Superior temporal gyrus (tissue), 1 donor: ENCODE measurements around the gene NRAS.

Source experiments
- DNase-seq: peaks from one replicate; pipeline ENCODE4 v3.0.0-alpha.2; 2016; ENCODE audit errors: extremely low spot score

Gene NRAS

DNA sequence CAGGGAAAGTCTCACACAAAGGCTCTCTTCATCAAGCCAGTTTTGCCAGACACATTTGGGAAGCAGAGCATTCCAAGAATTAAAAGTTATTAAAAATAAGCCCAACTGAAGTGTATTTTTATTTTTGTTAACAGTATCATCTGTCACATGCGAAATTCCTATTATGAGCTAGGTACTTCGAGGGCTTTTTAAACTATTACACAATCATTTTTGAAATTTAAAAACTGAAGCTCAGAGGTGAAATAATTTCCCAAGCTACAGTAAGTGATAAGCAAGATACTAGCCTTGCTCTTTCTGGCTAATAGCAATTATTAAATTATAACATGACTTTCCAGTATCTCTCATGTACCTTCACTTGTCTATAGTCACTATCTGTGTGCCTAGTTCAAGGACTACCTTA, 12.0 kb upstream of the NRAS start:
- no peak for DNase-seq

DNA sequence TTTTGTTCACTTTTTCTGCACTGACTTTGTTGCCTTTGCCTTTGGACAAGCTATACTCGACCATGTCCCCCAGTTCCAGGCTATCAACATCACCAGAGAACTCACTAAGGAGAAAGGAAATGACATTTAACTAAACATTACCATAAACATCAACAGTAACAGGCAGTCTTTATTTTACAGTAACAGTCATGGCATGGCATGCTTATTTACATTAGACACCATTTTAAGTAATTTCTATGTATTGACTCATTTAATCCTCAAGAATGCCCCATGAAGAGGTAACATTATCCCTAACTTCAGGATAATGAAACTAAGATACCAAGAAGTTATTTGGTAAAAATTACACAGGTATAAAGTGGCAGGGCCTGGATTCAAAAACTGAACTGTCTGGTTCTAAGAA, 8.7 kb upstream of the NRAS start:
- no peak for DNase-seq

DNA sequence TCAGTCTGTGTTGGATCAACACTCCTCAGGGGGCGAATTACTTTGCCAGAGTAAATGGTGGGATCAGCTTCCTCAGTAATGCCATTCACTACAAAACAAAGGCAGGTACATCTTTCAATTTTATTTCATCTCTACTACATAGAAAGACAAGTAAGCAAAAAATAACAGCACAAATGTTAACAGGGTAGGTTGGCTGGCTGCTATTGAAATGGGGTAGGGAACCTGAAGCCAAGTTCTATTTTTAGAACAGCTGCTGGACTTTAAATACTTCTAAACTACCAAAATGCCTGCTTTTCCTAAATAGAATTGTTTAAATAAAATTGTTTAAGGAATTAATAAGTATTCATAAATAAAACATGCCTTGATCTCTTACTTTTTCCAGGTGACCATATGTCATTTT, 7.3 kb upstream of the NRAS start:
- DNase-seq: no peak

DNA sequence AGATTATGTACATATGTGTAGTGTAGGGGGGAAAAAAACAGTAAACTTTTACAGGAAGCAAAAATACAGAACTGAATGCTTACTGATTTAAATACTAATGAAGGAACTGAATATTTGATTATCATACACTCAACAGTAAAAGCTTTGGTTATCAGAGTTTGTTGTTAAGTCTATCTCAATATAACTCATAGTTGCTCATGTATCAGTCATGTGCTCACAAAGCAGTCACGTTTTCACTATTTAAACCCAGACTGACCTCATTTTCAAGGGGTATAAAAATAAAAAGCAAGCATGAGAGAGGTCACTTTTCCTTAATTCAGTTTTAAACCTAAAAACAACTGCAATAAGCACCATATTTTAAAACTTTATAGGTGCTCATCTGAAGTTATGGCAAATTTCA, 6.9 kb upstream of the NRAS start:
- DNase-seq: no peak

DNA sequence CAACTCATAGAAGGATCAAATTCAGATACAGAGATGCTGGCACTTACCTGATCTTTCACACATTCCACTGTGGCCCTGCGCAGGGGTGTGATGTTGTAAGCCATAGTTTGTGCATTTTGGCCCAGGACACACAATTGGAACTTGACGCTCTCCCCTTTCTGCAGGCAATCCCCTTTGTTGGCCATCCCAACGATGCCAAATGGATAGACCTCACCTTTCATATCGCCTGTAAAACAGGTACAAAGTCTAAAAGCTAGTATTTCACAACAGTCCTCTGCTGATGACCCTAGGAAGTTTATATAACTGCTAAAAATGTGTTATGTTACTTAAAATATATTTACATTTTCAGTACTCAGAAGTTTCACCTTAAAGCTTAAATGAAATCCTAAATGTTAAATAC, 3.9 kb upstream of the NRAS start:
- DNase-seq: no peak

DNA sequence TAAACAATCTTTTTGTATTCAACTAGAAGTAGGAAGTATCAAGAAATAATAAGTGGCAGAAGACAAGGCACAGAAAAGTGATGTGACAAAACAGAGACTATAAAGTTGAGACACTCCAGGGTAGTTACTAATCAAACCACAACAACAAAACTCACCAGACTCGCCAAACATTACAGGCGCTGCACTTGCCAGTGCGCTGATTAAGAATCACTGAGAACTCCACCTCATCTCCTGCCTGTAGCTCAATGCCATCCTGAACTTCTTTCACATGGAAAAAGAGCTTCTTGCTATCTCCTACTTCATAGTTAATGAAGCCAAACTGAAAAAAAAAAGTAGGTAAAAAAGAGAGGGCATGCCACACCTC, 2.8 kb upstream of the NRAS start:
- DNase-seq: no peak

DNA sequence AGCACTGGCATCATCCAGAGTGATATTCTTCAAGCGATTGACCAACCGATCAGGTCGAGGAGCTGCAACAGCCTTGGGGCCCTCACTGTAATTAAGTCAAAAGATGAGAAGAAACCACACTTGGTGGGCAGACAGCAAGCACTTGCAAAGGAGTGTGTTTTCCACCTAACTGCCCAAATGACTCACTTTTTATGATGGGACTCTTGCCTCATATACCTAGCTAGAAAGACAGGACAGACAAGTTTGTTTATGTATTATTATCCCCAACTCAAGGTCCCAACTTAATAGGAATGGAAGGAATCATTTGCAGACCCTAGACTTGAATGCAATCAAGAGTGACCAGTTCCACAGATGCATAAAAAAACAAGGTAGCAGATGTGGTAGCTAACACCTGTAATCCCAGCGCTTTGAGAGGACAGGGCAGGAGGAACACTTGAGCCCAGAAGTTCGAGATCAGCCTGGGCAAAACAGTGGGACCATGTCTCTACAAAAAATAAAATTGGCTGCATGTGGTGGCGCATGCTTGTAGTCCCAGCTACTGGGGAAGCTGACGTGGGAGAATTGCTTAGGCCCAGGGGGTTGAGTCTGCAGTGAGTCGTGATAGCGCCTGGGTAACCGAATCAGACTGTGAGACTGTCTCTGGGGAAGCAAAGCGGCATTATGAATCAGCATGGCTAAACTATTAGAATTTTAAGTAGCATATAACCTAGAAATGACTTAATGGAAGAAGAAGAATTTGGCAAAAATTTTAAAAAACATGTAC, 2.3 kb upstream of the NRAS start:
- DNase-seq: no peak

DNA sequence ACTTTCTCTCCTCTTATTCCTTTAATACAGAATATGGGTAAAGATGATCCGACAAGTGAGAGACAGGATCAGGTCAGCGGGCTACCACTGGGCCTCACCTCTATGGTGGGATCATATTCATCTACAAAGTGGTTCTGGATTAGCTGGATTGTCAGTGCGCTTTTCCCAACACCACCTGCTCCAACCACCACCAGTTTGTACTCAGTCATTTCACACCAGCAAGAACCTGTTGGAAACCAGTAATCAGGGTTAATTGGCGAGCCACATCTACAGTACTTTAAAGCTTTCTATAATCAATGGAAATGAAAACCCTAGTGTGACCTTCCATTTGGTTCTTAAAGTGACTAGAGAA, 643 bp downstream of the NRAS start:
- no peak for DNase-seq

DNA sequence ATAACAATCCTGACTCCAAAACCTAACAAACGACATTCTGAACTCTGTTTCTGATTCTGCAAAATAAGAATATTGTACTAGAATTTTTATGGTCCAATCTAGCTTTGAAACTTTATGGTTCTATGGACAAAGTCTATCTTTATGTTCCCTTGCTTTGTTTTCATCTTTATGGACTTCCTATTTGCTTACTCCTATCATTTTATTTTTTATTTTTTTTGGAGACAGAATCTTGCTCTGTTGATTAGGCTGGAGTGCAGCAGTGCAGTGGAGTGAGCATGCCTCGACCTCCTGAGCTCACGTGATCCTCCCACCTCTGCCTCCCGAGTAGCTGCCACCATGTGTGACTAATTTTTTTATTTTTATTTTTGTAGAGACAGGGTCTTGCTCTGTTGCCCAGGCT, 3.6 kb downstream of the NRAS start:
- no peak for DNase-seq

DNA sequence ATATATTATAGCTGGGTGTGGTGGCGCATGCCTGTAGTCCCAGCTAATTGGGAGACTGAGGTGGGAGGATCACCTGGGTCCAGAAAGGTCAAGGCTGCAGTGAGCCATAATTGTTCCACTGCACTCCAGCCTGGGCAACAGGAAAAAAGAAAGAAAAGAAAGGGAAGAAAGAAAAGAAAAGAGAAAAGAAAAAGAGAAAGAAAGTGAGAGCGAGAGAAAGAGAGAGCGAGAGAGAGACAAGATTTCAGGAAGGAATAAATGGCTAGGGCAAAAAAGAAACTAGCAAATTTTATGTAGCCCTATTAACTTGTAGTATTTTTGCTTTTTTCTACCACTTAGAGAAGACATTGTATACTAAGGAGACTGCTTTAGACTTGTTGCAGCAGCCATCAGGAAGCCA, 6.2 kb downstream of the NRAS start:
- DNase-seq: no peak

DNA sequence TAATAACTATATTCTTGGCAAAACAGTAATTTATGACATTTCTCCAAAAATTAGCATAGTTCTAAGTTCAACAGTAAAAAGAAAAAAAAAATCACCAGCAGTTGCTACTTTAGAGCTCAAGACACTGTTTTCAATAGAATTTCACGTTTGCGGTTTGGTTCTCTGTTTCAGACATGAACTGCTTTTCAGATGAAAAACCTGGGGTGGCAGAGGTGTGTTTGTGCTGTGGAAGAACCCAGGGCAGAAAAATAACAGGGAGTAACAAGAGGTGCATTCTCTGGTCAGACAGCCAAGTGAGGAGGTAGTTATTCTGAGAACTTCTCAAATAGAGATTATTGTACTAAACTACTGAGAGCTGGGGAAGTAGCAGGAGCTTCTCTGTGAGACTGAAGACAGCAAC, 9.0 kb downstream of the NRAS start:
- no peak for DNase-seq

DNA sequence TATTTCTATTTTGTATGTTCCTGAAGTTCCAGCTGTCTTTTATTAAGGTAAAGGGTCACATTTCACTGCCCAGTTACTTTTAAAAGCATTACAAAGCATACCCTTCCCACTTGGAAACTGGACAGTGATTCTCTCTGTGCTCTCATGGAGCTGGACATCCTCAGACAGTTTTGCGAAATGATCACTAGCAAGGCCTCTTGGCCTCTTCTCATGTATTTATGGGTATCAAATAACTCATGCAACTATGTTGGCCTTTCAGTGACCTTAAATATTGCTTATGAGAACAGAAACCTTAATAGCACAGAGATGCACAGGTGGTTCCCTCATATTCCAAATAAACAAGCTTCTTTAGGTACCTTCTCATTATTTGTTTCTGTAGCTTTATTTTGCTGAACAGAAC, 13.3 kb downstream of the NRAS start:
- no peak for DNase-seq

DNA sequence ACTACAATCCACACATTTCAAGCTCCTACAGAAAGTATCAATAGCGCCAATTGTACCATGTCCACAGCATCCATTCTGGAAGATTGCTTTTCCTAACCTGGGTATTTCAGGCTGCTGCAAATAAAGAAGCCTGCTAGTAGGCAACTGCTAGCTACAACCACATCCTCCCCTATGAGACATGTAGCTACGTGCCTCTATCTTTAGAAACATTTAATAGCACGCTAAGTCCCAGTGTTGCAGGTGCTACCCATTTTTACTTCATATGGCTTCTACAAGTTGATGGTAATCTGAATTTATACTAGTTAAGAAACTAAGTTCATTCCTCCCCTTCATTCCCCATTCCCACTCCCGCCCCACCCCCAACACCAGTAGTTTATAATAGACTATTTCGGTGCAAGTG, 13.8 kb downstream of the NRAS start:
- DNase-seq: no peak

DNA sequence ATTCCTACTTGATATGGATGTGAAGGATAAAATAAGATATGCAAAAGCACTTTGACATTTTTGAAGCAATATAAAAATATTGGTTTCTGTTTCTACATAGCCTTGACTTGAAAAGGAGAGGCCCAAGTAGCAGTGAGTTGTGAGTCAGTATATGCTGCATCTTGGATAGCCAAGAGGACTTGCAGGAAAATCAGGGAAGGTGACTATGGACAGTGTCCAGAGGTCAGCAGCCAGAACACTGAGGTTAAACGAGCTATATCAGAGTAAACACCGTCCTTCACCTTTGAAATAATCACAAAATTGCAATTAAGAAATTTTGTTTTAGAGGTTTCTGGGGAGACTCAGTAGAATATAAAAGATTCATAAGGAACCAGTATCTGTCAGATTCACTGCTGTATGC, 14.6 kb downstream of the NRAS start:
- no peak for DNase-seq

DNA sequence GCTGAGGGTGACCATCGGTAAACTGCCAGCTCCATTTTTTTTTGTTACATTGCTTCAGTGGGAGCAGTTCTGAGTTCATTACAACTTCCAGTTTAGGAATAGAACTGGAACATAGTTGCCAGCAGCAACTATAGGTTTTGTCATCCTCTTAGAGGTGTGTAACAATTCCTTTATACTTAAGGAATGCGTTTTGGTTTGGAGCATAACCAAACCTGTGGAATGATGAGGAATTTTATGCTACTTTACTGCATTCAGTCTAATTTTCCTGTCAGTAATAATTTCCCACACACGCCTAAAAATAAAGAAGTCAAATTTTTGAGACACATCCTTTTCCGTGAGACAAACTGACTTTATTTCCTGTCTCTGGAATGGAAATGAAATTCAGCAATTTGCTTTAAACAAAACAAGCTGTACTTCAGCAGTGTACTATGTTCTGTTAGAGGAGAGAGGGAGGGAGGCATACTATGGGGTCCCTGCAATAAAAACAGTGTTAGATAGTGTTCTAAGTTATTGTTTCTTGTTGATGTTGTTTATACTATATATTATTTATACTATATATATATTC, 16.5 kb downstream of the NRAS start:
- no peak for DNase-seq

DNA sequence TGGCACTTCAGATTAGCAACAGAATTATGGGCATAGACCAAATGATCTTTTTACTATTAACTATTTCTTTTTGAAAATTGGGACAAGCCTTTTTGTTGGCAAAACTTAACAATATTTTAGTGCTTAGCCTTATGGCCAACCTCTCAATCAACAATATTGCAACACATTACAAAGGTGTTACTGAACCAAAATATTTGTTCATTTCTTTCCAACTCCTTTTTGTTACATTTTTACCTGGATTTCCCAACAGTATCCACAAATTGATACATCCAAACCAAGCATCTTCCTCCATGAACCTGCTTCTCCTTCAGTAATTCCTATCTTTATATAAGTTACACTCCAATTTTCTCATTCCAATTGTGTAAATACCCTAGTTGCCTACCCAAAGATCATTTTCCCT, 19.8 kb downstream of the NRAS start:
- DNase-seq: no peak

DNA sequence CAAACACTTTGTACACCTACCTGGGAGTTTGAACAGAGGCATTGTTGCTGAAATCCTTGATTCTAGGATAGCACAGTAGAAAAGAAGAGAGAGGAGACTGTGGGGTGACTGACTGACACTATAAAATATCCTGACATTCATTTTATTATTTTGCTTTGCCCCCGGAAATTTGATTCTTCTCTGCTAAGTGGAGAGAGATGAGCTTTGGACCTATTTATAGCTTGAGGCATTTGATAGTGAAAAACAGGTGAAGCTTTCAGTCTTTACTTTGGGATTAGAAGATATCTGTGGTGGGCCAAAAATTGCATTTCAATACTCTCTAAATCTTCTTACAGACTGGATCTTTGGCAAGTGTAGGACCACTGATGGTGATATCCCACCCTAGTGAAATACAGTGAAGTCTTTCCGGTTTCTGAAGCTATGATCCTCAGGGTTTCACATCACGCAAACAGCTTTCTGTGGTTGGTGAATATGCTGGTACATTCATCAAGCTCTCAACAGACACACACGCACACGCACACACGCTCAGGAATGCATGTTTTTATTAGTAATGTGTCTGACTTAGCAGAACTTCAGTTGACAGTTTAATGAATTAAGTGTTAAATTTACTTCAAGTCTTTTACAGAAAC, 21.0 kb downstream of the NRAS start, which contains the start of gene AMPD1:
AMPD1 (minus strand) TSS at position 117 of the 629 bp plus-strand sequence; CDS start at position 42, 75 bp downstream.
- no peak for DNase-seq

DNA sequence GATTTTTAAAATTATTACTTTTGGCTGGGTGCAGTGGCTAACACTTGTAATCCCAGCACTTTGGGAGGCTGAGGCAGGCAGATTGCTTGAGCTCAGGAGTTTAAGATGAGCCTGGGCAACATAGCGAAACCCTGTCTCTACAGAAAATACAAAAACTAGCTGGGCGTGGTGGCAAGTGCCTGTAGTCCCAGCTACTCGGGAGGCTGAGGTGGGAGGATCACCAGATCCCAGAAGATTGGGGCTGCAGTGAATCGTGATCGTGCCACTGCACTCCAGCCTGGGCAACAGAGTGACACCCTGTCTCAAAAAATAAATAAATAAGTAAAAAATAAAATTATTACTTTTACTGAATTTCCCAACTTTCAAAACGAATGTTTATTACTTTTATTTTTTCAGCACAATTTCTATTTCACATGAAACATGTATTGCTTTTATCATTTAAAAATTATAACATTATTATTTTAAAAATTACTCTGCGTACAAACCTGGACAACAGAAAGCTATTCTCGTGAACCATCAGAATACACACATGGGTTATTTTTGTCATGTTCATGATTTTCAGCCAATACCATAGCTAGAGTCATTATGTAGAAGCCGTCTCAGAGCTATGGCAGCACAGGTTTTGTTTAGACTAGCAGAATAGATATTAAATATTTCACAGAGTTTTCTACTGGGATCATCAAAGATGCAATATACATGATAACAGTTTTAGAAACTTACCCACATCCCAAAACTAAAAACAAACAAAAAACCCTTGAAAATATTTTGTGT, 21.8 kb downstream of the NRAS start:
- DNase-seq: no peak

DNA sequence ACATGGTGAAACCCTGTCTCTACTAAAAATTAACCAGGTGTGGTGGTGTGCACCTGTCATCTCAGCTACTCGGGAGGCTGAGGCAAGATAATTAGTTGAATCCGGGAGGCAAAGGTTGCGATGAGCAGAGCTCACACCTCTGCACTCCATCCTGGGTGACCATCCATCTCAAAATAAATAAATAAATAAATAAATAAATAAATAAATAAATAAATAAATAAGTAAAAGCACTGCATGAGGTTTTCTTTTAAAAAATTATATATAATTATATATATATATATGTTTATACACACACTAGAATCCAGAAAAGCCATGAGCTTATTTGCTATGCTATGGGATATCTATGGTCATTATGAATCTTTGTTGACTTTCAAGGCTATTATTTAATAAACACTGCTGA, 23.6 kb downstream of the NRAS start:
- no peak for DNase-seq

DNA sequence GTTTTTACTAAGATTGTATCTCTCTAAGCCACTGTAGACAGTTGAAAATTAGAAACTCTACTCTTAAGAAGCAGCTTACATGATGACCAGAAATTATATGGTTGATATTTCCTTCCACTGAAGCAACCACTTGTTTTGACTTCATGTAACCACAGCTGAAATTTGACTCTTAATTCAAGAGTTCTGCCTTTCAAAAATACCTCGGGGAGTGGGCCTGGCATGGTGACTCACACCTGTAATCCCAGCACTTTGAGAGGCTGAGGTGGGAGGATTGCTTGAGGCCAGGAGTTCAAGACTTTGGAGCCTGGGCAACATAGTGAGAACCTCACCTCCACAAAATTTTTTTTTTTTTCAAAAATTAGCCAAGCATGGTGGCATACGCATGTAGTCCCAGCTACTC, 25.5 kb downstream of the NRAS start:
- DNase-seq: no peak

DNA sequence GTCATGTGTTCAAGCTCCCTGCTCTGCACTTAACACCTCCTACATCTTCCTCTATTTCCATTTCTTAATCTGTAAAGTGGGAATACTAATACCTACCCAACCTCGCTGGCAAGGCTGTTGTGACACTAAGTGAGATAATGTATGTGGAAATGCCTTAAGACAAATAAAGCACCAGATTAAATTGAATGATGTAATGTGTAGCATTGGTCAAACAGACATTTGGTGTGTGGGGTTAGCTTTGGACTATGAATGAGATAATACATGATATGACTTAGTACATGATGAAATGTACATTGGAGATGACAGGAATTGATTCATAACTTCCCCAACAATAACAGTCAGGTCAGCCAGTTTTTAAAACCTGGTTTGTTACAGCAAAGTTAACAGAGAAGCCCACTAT, 26.4 kb downstream of the NRAS start:
- DNase-seq: no peak

DNA sequence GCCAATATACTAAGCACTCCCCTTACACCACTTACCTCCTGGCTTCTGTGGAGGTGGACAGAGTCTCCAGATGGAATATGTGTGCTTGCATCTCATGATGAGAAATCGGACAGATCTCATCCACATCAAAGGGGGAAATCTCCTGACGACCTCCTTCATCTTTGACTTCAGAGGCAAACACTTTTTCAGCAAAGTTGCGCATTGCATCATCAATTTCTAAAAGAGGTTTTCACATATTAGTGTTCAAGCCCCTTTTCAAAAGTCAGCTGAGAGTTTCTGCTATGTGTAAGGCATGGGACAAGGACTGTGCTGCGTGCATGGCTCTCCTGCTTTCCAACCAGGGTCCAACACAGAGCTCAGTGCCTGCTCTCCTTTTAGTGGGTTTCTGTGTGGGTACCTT, 28.0 kb downstream of the NRAS start:
- no peak for DNase-seq

DNA sequence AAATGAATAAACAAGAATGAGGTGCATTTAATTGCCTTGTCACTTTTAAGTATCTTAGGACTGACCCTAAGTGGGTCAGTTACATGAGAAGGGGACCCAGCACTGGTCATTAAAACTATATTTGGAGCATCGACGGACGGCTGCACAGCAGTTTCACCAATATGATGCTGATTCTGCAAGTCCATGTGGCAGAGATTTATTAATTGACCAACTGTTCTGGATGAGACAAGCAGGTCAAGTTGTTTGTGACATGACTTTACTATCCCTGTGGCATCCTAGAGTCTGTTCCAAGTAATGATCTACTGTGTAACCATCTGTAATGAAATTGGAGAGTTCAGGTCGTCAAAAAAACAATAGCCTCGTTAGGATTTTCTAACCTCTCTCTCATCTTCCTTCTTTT, 30.7 kb downstream of the NRAS start:
- DNase-seq: no peak
